HG03039 (cell line): Measurements from ENCODE around the gene ITGAL.
"Not testable (repeated sequence)": the region's sequence is repeated elsewhere in the genome, so short reads cannot be mapped to it uniquely, and the experiment has no call there.

Source experiments
- ATAC-seq: cut with Tn5 transposase; IDR thresholded peaks from one replicate; pipeline ENCODE4 v1.9.1; 2021; ENCODE audit warnings: mild to moderate bottlenecking, moderate library complexity; ENCODE audit not compliant: unreplicated experiment

ITGAL gene

GRCh38 chr16:30491744-30492308, 19.3 kb downstream of the ITGAL start:
- no peak for ATAC-seq

GRCh38 chr16:30493941-30494488, 21.5 kb downstream of the ITGAL start:
- no peak for ATAC-seq

- no peak for ATAC-seq
Observed at GRCh38 chr16:30494709-30495108, 22.2 kb downstream of the ITGAL start.

GRCh38 chr16:30499284-30499683, 26.7 kb downstream of the ITGAL start:
- no peak for ATAC-seq

GRCh38 chr16:30503403-30504296, 31.1 kb downstream of the ITGAL start:
- no peak for ATAC-seq

GRCh38 chr16:30509081-30509765, 36.7 kb downstream of the ITGAL start:
- no peak for ATAC-seq

- no peak for ATAC-seq
Observed at GRCh38 chr16:30510376-30510938, 37.9 kb downstream of the ITGAL start.

- ATAC-seq = no peak
Observed at GRCh38 chr16:30511509-30511908, 39.0 kb downstream of the ITGAL start.

- no peak for ATAC-seq
Observed at GRCh38 chr16:30515275-30515674, 42.7 kb downstream of the ITGAL start.

GRCh38 chr16:30518552-30518951, 46.0 kb downstream of the ITGAL start:
- no peak for ATAC-seq

GRCh38 chr16:30519120-30520049, 46.8 kb downstream of the ITGAL start:
- ATAC-seq = no peak

GRCh38 chr16:30521476-30521872, 48.9 kb downstream of the ITGAL start:
- no peak for ATAC-seq

GRCh38 chr16:30521873-30522641, 49.5 kb downstream of the ITGAL start:
- ATAC-seq = no peak

GRCh38 chr16:30522702-30523463, 50.3 kb downstream of the ITGAL start:
- not testable (repeated sequence) for ATAC-seq

GRCh38 chr16:30523768-30524574, 51.4 kb downstream of the ITGAL start:
- ATAC-seq = no peak

GRCh38 chr16:30524575-30525568, 52.3 kb downstream of the ITGAL start:
- no peak for ATAC-seq

GRCh38 chr16:30525844-30526136, 53.2 kb downstream of the ITGAL start:
- ATAC-seq = no peak
